Left cardiac atrium (tissue), 4 donors: Measurements from ENCODE around the gene NRXN2. TPM values are rescaled to one million over a fixed set of nuclear protein-coding genes. Genes with fewer than 3 reads are reported as not detected.

ENCODE experiments used
- ATAC-seq, 2 donors: fragments of 200-7000 bp; cut with Tn5 transposase; one replicate each; pipeline ENCODE4 v1.9.1; 2020; ENCODE audit warnings: mild to moderate bottlenecking in 2 of 2, moderate library complexity in 2 of 2
- DNase-seq: peaks from one replicate; pipeline ENCODE4 v3.0.0-alpha.2; 2020
- intact Hi-C, 2 donors: fragments of 100-400 bp; cut with DNase I; formaldehyde crosslinking; loops; one replicate each; pipeline versions ENCODE4 v1.14.1 to v1.15.1; 2022 to 2023
- total RNA-seq, 2 donors: library from RNA; stranded (reverse); fragmentation: NEBNext Ultra II Directional; extraction: Animal tissue kit (Norgen Biotek cat#: 25700); gene quantifications; one replicate each; pipeline ENCODE4 v1.2.1, GENCODE V29; 2021
- donor health status: DM: no; HTN: yes; CAD: no.
- donor health status: DM: no; HTN: yes; CAD: no; lungs with severe emphysema.
- donor health status: DM: yes; HTN: yes; CAD: no.
- donor health status: Dilated cardiomyopathy.

The NRXN2 gene
- total RNA-seq, 2 donors from 2014 or later, result 3.9 to 4.0 TPM

- intact Hi-C loops, result no loop called here
- DNase-seq (no peak), ATAC-seq (no peak)
Measured at GRCh38 chr11:64644647-64645275, 78.2 kb downstream of the NRXN2 start.

GRCh38 chr11:64643920-64644646 is 78.9 kb downstream of the NRXN2 start:
- DNase-seq (no peak), ATAC-seq (no peak)
- intact Hi-C loops, result no loop called here

DNA sequence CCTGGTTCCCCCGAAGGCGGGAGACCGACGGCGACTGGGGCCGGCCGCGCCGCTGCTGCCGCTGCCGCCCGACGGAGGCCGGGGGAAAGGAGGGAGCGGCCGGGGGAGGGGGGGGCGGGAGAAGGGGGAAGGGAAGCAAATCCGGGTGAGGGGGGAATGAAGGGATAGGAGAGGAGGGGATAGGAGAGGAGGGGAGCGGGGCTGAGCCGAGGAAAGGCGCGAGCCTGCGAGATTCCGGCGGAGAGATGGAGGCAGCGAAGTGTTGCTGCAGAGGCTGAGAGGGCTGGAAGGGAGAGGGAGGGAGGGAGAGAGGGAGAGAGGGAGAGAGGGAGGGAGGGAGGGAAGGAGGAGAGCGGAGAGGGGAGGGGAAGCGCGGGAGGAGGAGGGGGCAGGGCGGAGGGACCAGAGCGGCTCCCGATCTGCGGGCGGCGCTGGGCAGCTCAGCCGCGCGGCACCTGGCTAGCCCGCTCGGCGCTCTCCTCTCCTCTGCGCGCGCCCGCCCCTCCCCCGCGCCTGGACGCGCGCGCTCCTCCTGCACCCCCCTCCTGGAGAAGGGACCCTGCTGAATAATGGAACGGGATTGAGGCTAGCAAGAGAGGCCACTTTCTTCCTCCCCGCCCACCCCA is 79.6 kb downstream of the NRXN2 start:
- intact Hi-C loops, result no loop called here
- ATAC-seq (peak; percentile 46 to 52), DNase-seq (no peak)

DNA sequence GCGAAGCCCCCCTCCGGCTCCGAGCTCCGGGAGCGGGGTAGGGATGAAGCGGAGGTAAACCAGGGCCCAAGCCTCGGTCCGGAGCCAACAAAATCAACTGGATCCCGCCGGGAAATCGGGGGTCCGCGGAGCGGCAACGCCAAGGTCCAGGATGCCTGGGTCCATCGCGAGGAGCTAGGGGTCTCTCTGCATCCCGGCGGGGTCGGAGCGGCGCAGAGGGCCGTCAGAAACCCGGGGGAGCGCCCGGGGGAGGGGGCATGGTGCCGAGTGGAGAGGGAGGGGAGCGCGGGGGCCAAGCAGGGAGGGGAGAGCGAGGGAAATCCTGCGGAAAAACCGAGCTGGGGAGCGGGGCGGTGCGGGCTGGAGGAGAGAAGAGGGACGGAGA is 80.1 kb downstream of the NRXN2 start:
- intact Hi-C loops, result no loop called here
- DNase-seq, result no peak
- ATAC-seq, result no peak

- DNase-seq (no peak), ATAC-seq (no peak)
- intact Hi-C loops, result no loop called here
Measured at GRCh38 chr11:64642418-64642735, 80.6 kb downstream of the NRXN2 start.

DNA sequence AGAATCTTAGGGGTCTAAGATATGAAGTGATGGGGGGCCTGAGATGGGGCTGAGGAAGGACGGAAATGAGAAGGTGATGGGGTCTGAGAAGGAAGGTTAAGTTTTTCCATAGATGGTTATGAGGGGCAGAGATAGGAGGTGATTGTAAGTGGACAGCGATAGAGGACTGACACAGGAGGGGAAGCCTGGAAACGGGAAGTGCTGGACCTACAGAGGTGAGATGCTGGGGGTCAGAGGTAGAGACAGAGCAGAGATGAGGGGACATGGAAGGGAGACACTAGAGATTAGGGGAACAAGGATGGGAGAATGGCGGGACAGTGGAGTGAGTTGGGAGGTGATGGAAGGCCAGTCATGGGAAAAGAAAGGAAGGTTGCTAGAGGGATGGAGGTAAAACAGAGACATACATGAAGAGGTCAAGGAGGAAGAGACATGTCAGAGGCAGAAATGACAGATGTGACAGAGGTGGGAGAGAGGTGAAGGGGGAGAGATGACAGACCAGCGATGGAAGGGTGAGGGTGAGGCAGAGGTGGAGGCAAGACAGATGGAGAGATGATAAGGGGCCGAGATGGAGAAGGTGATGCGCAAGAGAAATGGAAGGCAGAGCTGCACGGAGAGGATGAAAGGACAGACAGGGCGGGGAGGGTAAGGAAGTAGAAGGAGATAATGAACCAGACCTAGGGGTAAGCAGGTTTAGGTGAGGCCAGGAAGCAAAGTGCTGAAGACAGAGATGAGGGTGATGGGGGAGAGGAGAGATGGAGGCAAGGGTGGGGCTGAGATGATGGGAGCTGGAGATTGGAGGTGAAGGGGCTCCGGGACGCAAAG is 81.2 kb downstream of the NRXN2 start:
- intact Hi-C loops, result no loop called here
- ATAC-seq (no peak), DNase-seq (no peak)

- intact Hi-C loops, result no loop called here
- ATAC-seq (no peak), DNase-seq (no peak)
Measured at GRCh38 chr11:64639885-64640284, 83.1 kb downstream of the NRXN2 start.

- no peak for DNase-seq
- ATAC-seq, result no peak
- intact Hi-C loops, result no loop called here
Measured at GRCh38 chr11:64638829-64639228, 84.2 kb downstream of the NRXN2 start.

DNA sequence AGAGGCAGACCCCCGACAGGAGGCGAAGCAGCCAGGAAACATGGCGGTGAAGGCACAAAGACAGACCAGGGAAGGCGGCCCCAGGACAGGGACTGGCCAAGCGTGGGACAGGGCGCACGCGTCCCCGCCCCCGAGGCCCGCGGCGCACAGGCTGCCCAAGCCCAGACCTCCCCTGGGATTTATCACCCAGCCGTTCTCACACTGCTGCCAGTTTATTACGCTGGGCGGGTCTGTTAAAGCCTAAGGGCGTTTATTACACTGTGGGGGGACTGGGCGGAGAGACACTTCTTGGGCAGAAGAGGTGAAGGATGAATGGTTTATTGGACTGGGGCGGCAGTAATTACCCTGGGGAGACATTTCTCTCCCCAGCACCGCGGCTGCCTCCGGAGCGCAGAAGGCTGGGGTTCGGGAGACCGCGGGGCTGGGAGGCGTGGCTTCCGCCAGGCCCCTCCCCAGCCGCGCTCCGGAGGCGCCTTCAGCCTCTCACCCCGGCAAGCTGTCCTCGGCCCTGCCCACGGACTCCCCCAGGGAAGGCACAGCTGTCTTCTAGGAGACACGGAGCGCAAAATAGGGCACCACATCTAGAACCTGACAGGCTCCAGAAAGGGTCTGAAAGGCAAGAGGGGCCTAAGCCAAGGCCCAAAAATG is 84.9 kb downstream of the NRXN2 start:
- intact Hi-C loops, result no loop called here
- ATAC-seq (peak; percentile 28 to 74), DNase-seq (no peak)

- DNase-seq (no peak), ATAC-seq (peak; percentile 14 to 43)
Measured at GRCh38 chr11:64637334-64638017, 85.5 kb downstream of the NRXN2 start.

GRCh38 chr11:64633555-64634159 is 89.3 kb downstream of the NRXN2 start:
- intact Hi-C loops, result no loop called here
- DNase-seq (no peak), ATAC-seq (no peak)

More at GRCh38 chr11:64637334-64638017, 85.5 kb downstream of the NRXN2 start:
- intact Hi-C loops, result no loop called here

DNA sequence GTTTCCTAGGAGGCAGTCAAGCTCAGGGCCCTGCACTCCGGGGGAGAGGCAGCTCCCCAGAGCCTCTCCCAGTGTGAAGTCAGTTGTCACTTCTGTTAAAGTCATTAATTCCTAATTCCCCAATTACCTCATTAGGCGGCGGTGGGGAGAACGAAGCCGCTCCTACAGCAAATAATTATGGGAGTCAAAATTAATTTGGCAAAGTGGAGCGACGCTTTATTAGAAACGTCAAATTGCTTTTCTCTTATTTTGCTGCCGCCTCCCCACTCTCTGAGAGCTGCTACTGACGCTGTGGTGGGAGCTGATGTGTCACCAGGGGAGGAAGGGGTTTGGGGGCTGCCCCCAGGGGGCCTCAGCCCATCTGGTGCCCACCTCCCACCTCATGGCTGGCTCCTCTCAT is 90.3 kb downstream of the NRXN2 start:
- intact Hi-C loops, result no loop called here
- ATAC-seq, result no peak
- DNase-seq, result no peak

GRCh38 chr11:64632237-64632636 is 90.8 kb downstream of the NRXN2 start:
- no peak for ATAC-seq
- intact Hi-C loops, result no loop called here

DNA sequence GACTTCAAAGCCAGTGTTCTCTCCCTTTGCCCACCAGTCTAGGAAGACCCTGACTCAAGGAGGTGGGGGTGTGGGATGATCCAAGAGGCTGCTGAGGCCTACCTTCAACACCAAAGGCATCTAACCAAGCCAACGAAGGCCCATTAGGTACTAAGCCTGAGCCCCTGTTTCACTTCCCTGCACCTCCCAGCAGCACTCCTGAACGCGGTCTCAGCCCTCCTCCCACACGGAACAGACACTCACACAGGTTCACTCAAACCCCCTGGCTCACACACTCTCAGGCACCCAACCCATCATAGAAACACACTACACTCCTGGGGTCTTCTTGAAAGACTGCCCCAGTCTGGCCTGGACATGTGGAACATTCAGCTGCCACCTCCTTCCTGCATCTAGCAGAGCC is 91.3 kb downstream of the NRXN2 start:
- no peak for DNase-seq
- ATAC-seq, result no peak
- intact Hi-C loops, result no loop called here

More at GRCh38 chr11:64632237-64632636, 90.8 kb downstream of the NRXN2 start:
- DNase-seq, result no peak

- no peak for DNase-seq
- intact Hi-C loops, result no loop called here
- ATAC-seq, result peak in 1 of 2 donors; percentile 37
Measured at GRCh38 chr11:64629796-64630562, 93.0 kb downstream of the NRXN2 start.

GRCh38 chr11:64629103-64629502 is 93.9 kb downstream of the NRXN2 start:
- ATAC-seq (no peak), DNase-seq (no peak)
- intact Hi-C loops, result no loop called here

GRCh38 chr11:64628596-64628995 is 94.4 kb downstream of the NRXN2 start:
- intact Hi-C loops, result no loop called here
- no peak for ATAC-seq
- DNase-seq, result no peak

DNA sequence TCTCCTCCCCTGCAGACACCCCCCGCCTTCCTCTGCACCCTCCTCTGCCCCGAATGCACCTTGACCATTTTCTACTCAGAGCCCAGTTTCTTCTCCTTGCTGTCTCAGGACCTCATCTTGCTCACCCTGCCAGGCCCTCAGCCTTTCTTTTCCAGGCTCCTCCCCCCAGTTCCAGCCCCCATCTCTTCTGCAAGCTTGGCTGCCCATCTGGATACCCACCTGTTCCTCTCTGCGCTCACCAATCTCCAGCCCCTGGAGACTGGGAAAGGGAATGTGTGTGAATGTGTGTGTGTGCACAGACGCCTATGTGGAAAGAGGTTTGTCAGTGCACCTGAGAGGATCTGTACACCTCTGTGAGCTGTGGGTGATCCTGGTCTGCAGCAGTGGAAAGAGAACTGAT is 95.6 kb downstream of the NRXN2 start:
- intact Hi-C loops, result no loop called here
- DNase-seq (no peak), ATAC-seq (no peak)
